B cell (primary cell): ENCODE results near the gene TMEM273. TPM values are rescaled to one million over a fixed set of nuclear protein-coding genes. Genes with fewer than 3 reads are reported as not detected.

Experiments used
- ATAC-seq: fragments of 200-7000 bp; cut with Tn5 transposase; one replicate; pipeline ENCODE4 v1.10.0; 2021; ENCODE audit warnings: low read depth, mild to moderate bottlenecking, moderate number of reproducible peaks, moderate library complexity
- CTCF ChIA-PET: fragments of 350-600 bp; sonication (Branson Sonifier 250); formaldehyde crosslinking; loops from one replicate; lab custom pipeline; 2021; ENCODE audit warnings: antibody characterized with exemption, inconsistent platforms; lab: Charles Lee
- POLR2A ChIA-PET: fragments of 350-600 bp; sonication (Branson Sonifier 250); formaldehyde crosslinking; loops from one replicate; lab custom pipeline; 2021; ENCODE audit warnings: antibody characterized with exemption; lab: Charles Lee
- DNase-seq: peaks from one replicate; pipeline ENCODE4 v3.0.0; 2013
- H2AFZ ChIP-seq: 2 replicates; pipeline ENCODE4 v1.6.1; 2012; ENCODE audit warnings: mild to moderate bottlenecking, low read depth, low read length; ENCODE audit not compliant: insufficient read depth, poor library complexity, severe bottlenecking
- H3K27ac ChIP-seq, 2 donors: 1 replicate in 1 of 2; 2 replicates in 1 of 2; pipeline ENCODE4 v1.5.1; 2012 to 2013; ENCODE audit warnings: low read length in 2 of 2, mild to moderate bottlenecking in 2 of 2, moderate library complexity in 1 of 2
- H3K27me3 ChIP-seq, 4 experiments: fragments of 200-600 bp in 1 of 4; sonication (generic) in 1 of 4; replicated peaks in 1 of 4; 1 replicate in 2 of 4; 2 replicates in 2 of 4; pipeline versions ENCODE4 v1.6.1 to v1.7.0; 2013 to 2016; ENCODE audit warnings: low read length in 3 of 4, mild to moderate bottlenecking in 2 of 4, mixed read lengths in 1 of 4, moderate library complexity in 1 of 4; ENCODE audit not compliant: insufficient read depth in 4 of 4, control insufficient read depth in 3 of 4; ENCODE audit errors: control extremely low read depth in 1 of 4
- H3K36me3 ChIP-seq, 2 experiments: replicated peaks in 1 of 2; 1 replicate in 1 of 2; 2 replicates in 1 of 2; pipeline versions ENCODE4 v1.6.1 to v1.7.1; 2013; ENCODE audit warnings: low read length in 1 of 2; ENCODE audit not compliant: insufficient read depth in 2 of 2, control insufficient read depth in 1 of 2; ENCODE audit errors: control extremely low read depth in 1 of 2, extremely low read depth in 1 of 2
- H3K4me1 ChIP-seq, 2 donors: fragments of 200-600 bp in 1 of 2; sonication (generic) in 1 of 2; 1 replicate in 1 of 2; 2 replicates in 1 of 2; pipeline versions ENCODE4 v1.5.1 to v1.6.1; 2013 to 2017; ENCODE audit warnings: low read length in 2 of 2; ENCODE audit not compliant: control insufficient read depth in 2 of 2, insufficient read depth in 2 of 2
- H3K4me2 ChIP-seq: replicated peaks from 2 replicates; pipeline ENCODE3; 2012; ENCODE audit warnings: mild to moderate bottlenecking, low read depth, low read length; ENCODE audit not compliant: poor library complexity, severe bottlenecking
- H3K4me3 ChIP-seq, 5 experiments: fragments of 200-600 bp in 1 of 5; sonication (generic) in 1 of 5; 1 replicate in 3 of 5; 2 replicates in 2 of 5; pipeline versions ENCODE4 v1.5.1 to v1.7.0; 2011 to 2016; ENCODE audit warnings: low read length in 4 of 5, mild to moderate bottlenecking in 4 of 5, low read depth in 2 of 5, control low read depth in 1 of 5, moderate library complexity in 1 of 5; ENCODE audit not compliant: insufficient read depth in 1 of 5; ENCODE audit errors: control extremely low read depth in 1 of 5, extremely low read depth in 1 of 5
- H3K79me2 ChIP-seq: fragments of 200-600 bp; sonication (generic); one replicate; pipeline ENCODE4 v1.6.0; 2016; ENCODE audit warnings: low read length; ENCODE audit not compliant: control insufficient read depth, insufficient read depth
- H3K9ac ChIP-seq: fragments of 200-600 bp; sonication (generic); 2 replicates; pipeline ENCODE4 v1.6.1; 2017; ENCODE audit warnings: mild to moderate bottlenecking, low read length, moderate library complexity
- H3K9me3 ChIP-seq, 3 donors: one replicate each; pipeline versions ENCODE4 v1.6.1 to v1.7.1; 2013; ENCODE audit warnings: low read length in 2 of 3; ENCODE audit not compliant: control insufficient read depth in 2 of 3, insufficient read depth in 1 of 3; ENCODE audit errors: control extremely low read depth in 1 of 3
- H4K20me1 ChIP-seq: 2 replicates; pipeline ENCODE4 v1.6.0; 2012; ENCODE audit warnings: mild to moderate bottlenecking, low read length; ENCODE audit not compliant: insufficient read depth, control insufficient read depth, poor library complexity, severe bottlenecking
- H3K27ac Mint-ChIP-seq: one replicate; pipeline ENCODE4 v1.8.0; 2021; ENCODE audit warnings: mixed read lengths
- H3K27me3 Mint-ChIP-seq: one replicate; pipeline ENCODE4 v1.8.0; 2021; ENCODE audit warnings: mixed read lengths
- H3K4me1 Mint-ChIP-seq: one replicate; pipeline ENCODE4 v1.8.0; 2021; ENCODE audit warnings: mixed read lengths
- H3K4me3 Mint-ChIP-seq: one replicate; pipeline ENCODE4 v1.8.0; 2021; ENCODE audit warnings: mixed read lengths
- H3K9me3 Mint-ChIP-seq: one replicate; pipeline ENCODE4 v1.8.0; 2022; ENCODE audit warnings: mixed read lengths; ENCODE audit not compliant: insufficient read depth
- CTCF ChIP-seq: fragments of 200-600 bp; IDR thresholded peaks from one replicate; pipeline ENCODE4 v1.8.0; 2022; ENCODE audit warnings: antibody characterized with exemption, mild to moderate bottlenecking
- EZH2 ChIP-seq: IDR thresholded peaks from 2 replicates; pipeline ENCODE4 v1.6.1; 2012; ENCODE audit warnings: borderline replicate concordance, low read depth, mild to moderate bottlenecking, moderate library complexity, low read length; ENCODE audit not compliant: insufficient read depth, poor library complexity, severe bottlenecking
- WGBS: methylation state at CpG from one replicate; pipeline ENCODE4 v1.1.5; 2013; ENCODE audit warnings: missing lambda C conversion rate; ENCODE audit not compliant: insufficient coverage; 5-methylcytosine and 5-hydroxymethylcytosine counted together
- intact Hi-C: fragments of 100-400 bp; cut with micrococcal nuclease; formaldehyde crosslinking; loops from one replicate; pipeline ENCODE4 v1.10.0; 2022
- polyA plus RNA-seq: library from polyadenylated mRNA; depleted of rRNA; stranded (reverse); fragments of >200 nt; gene quantifications from 2 replicates; pipeline ENCODE4 v1.2.3, GENCODE V29; 2012
- total RNA-seq, 2 donors: library from RNA; stranded (reverse); fragments of 120-200 nt in 1 of 2; gene quantifications; 1 replicate in 1 of 2; 2 replicates in 1 of 2; pipeline versions ENCODE4 v1.2.3 to v1.2.4, GENCODE V29; 2013 to 2022

Gene TMEM273
- total and polyA plus RNA-seq, 2 donors (not counting 1 experiment from before 2014, with no cell fraction given): 36.0 to 36.4 TPM

GRCh38 chr10:49108656-49109055, 79.5 kb downstream of the TMEM273 start:
- no peak for ATAC-seq
- ChIA-PET POLR2A (no interaction called here), CTCF (no interaction called here)
- Mint-ChIP-seq H3K4me1 (no peaks in the 10 kb centered on the region), H3K27ac (no peak overlapping the region), H3K9me3 (no peaks in the 10 kb centered on the region), H3K27me3 (peaks cover 5% of the 10 kb centered on the region), H3K4me3 (no peak overlapping the region)
- Histone ChIP-seq H3K27me3 (peaks cover 0 to 21% (median 0%) of the 10 kb centered on the region in 4 experiments), H3K36me3 (no peaks in the 10 kb centered on the region), H3K79me2 (no peaks in the 10 kb centered on the region), H3K4me2 (no peak overlapping the region), H2AFZ (no peak overlapping the region), H3K4me3 (no peak overlapping the region), H3K9me3 (no peaks in the 10 kb centered on the region), H3K9ac (no peak overlapping the region), H4K20me1 (no peaks in the 10 kb centered on the region), H3K4me1 (no peaks in the 10 kb centered on the region), H3K27ac (no peak overlapping the region)
- 92% methylated on average over 7 of the region's 7 CpGs for WGBS
- no peak for TF ChIP-seq EZH2
- no peak for TF ChIP-seq CTCF
- intact Hi-C loops: no loop called here
- no peak for DNase-seq

- no peaks in the 10 kb centered on the region for H3K9me3 ChIP-seq
- POLR2A ChIA-PET: no interaction called here
- DNase-seq (no peak), ATAC-seq (no peak)
- CTCF ChIA-PET: no interaction called here
- Mint-ChIP-seq H3K27ac (no peak overlapping the region), H3K9me3 (no peaks in the 10 kb centered on the region), H3K4me3 (no peak overlapping the region), H3K4me1 (no peaks in the 10 kb centered on the region), H3K27me3 (peaks cover 12% of the 10 kb centered on the region)
- H3K9ac ChIP-seq: no peak overlapping the region
- H3K79me2 ChIP-seq: no peaks in the 10 kb centered on the region
- intact Hi-C loops: no loop called here
- TF ChIP-seq EZH2 (no peak), CTCF (no peak)
- no peaks in the 10 kb centered on the region for H3K36me3 ChIP-seq
- H2AFZ ChIP-seq: no peak overlapping the region
- H3K4me2 ChIP-seq: no peak overlapping the region
- H3K4me3 ChIP-seq: no peak overlapping the region
- H3K27me3 ChIP-seq: peaks cover 0 to 15% (median 0%) of the 10 kb centered on the region in 4 experiments
- H3K27ac ChIP-seq: no peak overlapping the region
- no peaks in the 10 kb centered on the region for H4K20me1 ChIP-seq
- H3K4me1 ChIP-seq: no peaks in the 10 kb centered on the region
- 85% methylated on average over 5 of the region's 8 CpGs for WGBS
These were observed 80.3 kb downstream of the TMEM273 start for GRCh38 chr10:49107887-49108267.
